Suppressor macrophage treated with lipopolysaccharide for 4 hours (primary cell): ENCODE measurements around the gene SEZ6L.

Experiments
- DNase-seq: peaks from one replicate; pipeline ENCODE4 v3.0.0-alpha.2; 2020

Gene SEZ6L

DNA sequence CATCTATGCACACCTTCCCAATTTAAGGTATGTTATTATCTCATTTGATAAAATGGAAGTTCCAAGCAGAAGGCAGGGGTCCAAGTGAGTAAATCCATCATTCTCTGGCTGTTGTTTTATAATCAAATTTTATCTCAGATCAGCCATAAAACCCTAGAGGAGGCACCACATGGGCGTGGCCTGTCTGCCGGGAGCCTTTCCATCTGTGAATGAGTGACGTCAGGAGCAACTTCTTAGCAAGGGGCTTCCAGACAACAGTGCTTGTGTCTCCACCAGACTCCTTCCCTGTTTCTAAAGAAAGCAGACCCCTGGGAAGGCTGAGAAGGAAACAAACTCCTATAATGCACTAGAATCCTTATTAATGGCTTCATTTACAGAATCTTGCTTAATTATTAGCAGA is 13.5 kb downstream of the SEZ6L start:
- no peak for DNase-seq

DNA sequence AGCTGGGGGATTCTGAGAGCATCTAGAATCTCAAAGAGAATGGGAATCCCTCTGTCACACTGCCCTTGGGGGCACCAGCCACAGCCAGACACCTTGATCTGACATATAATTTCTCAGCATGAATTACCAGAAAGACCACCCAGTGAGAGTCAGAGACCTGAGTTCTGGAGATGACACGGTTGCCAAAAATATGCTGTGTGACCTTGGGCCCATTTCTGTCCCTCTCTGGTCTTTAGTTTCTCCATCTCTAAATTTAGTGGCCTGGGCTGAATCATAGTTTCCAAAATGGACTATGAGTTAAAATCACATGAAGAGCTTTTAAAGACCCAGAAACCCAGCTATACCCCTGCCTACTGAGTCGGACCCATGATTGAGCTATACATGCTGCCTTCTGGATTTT is 15.9 kb downstream of the SEZ6L start:
- no peak for DNase-seq

DNA sequence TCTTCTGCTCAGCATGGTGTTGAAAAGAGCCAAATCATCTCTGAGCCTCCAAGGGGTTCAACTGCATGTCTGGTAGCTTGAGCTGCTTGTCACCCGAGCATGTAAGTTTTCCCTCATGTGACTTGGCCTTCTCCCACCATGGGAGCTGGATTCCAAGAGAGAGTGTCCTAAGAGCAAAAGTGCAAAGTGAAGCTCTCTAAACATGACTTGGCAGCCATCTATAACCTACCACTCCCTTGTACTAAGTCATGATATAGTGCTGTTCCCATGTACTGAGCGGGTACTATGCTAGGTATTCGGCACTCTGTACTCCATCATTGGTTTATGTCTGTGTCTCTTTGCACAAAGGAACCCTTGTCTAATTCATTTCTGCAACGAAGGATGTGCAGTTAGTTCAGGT is 19.1 kb downstream of the SEZ6L start:
- no peak for DNase-seq

DNA sequence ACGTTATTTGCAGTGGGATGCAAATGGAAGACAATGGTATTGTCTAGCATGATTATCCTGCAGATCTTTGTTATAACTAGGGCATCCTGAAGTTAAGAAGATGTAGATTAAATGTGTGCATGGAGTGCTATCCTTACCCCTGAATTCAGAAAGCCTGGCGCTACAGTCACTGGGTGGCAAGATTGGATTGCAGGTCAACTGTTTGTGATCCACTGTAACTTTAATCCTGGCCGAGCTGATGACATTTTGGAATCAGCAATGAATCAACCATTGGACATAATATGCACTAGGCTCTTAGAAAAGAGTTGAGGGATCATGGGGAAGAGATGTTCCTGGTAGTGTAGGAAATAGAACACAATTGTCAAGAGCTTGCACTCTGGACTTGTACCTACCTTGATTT is 25.1 kb downstream of the SEZ6L start:
- DNase-seq: no peak

DNA sequence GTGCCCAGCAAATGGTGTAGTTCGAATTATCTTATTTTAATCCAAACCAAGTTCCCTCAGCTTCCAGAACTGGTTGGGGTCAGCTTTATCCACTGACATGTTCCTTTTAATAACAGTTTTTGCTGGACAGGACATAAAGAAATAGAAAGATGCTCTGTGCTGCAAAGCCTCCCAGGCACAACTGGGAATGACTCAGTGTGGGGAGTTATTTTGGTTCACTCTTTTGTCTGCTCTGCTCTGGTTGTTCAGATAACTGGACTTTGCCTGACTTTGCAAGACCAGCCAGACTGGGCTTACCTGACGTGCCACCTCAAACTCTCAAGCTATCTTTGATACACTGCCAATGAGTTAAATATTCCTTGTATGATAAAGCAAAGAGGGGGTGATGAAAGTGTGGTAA is 25.6 kb downstream of the SEZ6L start:
- no peak for DNase-seq

DNA sequence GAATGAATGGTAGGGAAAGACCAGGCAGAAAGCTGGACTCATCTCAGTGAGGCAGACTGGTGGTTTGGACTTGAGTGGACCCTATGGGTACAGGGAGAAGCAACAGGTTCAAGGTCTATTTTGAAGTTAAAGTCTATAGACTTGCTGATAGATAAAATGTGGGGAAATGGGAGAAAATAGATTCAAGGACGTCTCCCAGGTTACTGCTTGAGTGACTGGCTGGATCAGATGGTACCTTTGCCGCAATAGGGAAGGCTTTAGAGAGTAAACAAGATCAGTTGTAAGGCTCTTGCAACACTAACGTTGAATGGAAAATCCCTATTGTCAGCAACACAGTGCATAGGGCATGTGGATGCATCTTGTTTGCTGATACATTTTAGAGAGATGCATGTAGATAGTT is 27.4 kb downstream of the SEZ6L start:
- DNase-seq: no peak

DNA sequence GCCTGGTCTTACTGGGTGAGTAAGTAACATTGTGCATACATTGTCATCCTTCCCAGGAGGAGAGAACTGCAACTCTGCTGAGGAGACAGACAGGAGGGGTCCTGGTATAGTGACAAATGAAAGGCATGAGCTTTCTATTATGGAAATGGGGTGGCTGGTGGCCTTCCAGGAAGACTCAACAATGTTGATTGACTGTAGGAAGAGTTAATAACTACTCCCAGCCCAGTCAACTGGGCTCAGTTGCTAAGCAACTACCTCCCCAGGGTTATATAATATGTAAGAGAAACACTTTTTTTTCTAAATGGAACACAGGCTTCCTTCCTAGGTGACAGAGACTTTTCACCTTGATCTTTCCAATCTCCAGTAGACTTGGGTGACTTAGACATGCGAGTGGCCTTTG is 28.2 kb downstream of the SEZ6L start:
- no peak for DNase-seq

DNA sequence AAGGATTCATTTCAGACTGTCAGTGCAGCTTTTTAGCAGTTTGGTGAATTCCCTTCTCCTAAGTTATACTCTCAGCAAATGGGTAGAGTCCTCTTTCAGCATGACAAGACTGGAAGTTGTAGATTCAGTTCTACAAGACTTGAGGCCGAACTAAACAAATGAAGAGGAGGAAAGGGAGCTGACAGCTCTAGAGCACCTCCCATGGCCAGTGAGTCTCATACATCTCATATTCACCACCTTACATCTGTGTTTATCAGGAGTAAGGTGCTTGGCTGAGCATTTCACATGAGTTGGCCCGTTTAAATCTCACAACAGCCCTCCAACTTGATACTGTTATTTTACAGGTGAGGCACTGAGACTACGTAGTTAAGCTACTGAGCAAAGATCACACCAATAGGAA is 30.4 kb downstream of the SEZ6L start:
- DNase-seq: no peak

DNA sequence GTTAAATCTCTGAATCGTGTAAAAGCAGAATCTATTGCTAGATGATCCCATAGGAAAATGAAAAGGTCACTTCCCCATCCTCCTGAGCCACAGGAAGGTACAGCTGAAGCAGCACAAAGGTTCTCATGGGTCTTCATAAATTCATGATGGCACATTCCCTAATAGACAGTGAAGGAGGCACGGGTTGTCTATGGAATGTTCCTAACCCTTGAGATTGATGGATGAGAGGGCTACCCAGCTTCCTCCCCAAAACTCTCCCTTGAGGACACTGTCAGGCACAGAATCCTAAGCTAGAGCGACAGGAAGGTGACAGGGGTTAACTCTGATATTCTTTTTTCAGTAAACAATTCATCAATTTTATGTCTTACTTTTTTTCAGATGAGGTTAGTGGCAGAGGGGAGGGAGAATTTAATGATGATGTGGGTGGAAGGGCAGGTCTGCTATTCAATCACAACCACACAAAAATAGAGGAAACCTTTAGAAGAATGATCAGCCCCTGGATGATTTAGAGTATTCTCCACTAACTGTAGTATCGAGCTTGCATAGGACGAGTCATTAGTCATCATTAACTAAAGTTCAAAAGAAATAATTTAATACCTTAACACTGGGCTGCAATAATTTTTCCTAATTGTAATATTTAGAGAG is 33.1 kb downstream of the SEZ6L start:
- DNase-seq: no peak

DNA sequence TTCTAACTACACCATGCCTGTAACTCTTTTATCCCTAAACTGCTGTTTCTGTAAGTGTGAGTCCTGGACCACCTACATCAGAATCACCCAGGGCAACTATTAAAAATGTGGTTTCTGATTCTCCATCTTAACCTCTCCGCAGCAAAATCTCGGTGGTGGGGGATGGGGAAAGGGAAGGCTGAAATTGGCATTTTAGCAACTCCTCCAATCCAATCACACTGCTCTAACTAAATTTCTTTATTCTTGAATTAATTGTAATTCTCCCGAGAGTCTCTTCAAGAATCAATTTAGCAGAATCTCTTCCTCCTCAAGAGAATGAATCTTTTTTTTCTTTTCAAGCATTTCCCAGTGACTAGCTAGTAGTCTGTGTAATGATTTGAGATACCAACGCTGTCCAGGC is 36.2 kb downstream of the SEZ6L start:
- no peak for DNase-seq

DNA sequence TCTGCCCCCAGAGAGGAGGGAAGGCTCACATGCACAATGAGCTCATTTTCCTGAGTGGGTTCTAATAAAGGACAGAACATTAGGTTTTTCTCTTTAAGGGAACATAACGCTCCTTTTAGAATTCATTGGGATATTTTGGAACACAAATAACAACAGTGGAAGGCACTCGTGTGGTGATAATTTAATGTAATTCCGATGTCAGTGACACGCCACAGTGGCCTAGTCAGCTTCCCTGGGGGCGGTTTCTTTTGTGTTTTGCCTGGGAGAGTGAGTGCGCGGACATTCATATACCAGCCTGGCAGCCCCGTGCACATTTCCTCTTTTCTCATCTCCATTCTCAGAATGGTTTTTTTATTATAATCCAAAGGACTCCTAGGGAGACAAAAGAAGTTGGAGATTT is 41.1 kb downstream of the SEZ6L start:
- no peak for DNase-seq

DNA sequence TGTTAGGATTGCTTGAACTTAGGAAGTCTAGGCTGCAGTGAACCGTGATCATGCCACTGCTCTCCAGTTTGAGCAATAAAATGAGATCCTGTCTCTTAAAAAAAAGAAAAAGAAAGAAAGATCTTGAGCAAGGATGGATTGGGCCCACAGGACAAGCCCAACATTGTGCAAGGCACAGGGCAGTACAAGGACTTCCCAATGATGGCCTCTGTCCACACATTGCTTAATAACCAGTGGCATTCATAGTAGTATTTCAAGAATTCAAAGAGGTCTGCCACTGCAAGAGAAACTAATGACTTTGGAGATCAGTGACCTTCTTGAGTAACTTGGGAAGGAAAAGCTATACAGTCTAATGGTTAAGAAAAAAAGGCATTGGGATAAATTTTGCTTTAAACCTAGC is 44.6 kb downstream of the SEZ6L start:
- peak; percentile 3 for DNase-seq

DNA sequence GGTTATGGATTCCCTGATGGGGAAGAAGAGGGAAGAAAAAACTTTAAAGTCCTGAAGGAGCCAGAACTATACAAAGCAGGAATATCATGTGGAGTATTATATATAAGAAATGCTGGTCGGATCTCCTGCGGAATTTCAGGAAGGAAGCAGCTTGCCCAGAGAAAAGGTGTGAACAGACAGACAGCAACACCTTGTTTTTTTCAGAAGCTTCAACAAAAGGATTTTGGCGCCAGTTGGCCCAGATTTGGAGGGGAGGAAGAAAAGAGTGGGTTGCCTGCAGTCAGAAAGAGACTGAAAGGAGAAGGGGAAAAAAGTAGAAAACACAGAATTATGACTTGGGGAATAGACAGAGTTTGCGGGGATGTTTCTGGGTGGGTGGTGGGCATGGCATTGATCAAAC is 45.2 kb downstream of the SEZ6L start:
- DNase-seq: no peak

DNA sequence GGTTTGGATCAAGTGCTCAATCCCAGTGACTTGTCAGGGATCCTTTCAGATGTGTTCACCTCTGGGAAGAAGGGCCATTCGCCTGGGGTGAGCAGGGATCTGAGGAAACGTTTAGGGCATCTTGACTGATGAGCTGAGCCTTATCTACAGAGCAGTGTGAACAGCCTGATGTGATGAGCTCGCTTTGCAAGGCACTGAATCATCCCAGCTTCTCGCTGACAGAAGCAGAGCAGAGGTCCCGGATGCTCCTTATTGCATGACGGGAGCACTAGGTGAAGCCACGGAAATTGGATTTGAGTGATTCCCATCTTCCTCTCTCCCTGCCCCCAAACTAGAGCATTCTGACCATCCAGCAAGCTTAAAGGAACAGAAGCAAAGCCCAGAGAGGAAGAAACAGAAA is 46.5 kb downstream of the SEZ6L start:
- no peak for DNase-seq

DNA sequence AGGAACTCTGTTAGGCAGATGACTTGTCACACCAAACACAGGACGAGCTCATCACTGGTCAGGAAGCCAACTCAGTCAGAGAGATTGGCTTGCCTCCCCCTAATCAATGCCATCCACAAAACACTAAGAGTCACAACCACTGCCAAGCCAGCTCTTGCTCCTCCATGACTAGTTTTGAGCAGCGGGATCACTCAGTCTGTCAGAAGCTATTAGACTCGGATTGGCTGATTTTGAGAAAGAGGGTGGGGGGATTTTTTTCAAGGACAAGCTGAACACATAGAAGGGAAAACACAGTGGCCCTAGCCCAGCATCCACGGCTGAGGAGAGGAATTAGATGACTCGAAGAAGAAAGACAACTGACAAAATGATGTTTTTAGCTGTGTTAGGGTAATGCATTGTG is 55.9 kb downstream of the SEZ6L start:
- no peak for DNase-seq

DNA sequence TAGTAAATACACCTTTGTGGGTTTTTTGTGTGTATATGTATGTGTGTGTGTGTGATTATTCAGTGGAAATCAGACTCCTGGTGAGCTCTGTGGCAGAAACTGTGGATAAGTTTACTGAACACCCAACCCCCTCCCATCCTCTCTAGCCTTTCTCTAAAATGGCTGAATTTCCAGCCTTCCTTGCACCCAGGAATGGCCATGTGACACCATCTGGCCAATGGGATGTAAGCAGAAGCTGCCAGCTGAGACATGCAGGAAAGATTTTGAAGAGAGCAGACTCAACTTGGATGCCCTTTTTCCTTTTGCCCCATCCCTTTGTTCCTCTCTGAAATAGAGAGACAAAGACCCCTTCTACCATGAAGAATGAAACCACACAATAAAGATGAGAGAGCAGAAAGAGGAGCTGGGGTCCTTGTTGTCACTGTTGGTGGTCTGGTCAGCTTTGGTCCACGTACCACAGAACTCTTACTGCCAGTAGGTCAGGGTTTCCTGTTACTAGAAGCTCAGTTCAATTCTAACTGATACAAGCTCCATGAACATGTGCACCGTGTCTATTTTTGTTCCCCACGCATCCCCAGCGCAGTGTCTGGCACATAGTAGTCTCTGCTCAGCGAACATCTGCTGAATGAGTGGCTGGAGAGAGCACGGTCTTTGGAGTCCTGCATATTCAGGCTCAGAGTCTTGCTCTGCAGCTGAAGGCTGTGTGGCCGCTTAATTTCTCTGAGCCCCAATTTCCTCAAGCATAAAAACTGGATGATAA is 57.5 kb downstream of the SEZ6L start:
- no peak for DNase-seq

DNA sequence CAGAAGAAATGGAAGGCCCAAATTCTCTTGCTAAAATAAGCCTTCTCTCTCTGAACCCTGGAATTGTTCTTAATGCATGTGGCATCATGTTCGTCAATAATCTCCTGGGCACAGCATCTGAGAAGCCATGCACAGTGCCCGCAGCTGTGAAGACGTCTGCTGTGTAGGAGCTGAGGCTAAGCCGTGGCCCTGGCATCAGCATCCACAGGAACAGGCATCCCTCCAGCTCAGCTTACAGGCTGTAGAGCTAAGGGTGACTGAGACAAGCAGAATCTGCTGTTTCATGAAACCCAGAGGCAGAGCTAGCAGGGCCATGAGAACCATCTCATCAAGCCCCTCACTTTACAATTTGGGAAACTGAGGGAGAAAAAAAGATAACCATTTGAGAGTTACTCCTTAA is 60.6 kb downstream of the SEZ6L start:
- DNase-seq: no peak

DNA sequence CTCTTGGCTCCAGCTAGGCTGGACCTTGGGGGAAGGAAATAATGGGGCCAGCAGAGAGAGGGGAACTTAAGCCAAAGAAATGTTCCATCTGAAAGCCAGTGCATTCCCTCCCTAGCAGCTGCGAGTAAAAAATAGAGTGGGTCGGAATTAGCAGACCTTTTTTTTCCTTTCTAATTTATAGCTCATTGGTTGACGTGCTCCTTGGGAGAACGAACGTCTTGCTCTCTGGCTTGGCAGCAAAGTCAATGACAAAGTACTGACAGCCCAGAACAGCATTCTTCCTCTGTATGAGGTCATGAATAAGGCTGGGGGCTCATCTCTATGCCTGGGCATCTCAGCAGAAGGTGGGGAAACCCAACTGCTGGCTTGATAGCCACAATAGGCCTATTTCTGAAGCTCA is 65.0 kb downstream of the SEZ6L start:
- DNase-seq: no peak

DNA sequence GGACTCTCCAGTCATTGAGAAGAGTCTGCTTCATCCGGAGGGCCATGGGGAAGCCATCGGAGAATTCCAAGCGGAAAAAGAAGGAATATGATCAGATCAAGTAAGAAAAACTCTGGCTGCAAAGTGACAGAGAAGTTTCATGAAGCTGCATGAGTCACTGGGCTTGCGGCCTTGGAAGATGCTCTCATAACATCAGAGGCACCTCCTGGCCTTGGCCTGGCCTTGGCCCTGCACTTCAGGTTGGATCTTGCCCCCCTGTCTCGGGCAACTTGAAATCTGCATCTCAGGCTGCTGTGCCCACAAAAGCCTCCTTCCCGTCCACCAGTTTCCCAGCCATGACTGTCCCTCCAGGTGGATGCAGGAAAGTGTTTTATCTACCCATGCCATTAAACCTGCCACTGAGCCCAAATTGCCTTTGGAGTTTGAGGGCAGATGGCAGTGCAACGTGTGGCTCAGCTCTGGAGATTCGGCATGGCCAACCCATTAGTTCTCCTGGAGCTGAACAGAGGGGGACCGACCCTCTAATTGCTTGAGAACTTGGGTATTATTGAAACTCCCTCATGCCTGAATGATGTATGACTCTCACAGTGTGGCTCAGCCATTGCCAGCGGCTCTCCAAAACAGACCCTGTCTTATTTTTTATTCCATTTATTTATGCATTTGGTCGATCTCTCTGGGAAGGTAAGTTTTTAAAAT is 66.7 kb downstream of the SEZ6L start:
- no peak for DNase-seq

DNA sequence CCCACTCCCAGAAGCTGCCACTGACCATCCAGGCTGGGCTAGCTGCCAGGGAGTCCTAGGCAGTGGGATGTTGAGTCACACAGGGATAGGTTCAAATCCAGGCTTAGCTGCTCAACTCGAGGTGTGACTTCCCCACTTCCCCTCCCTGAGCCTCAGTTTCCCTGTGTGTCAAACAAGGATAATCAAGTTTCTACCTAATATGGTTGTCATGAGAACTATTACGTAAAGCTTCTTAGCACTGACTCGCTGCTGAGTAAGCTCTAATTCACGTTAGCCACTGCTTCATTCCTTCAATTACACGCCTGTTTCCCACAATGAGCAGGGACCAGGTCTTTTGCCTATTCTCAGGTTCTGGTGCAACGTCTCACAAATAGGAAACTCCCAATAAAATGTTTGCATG is 67.7 kb downstream of the SEZ6L start:
- no peak for DNase-seq

DNA sequence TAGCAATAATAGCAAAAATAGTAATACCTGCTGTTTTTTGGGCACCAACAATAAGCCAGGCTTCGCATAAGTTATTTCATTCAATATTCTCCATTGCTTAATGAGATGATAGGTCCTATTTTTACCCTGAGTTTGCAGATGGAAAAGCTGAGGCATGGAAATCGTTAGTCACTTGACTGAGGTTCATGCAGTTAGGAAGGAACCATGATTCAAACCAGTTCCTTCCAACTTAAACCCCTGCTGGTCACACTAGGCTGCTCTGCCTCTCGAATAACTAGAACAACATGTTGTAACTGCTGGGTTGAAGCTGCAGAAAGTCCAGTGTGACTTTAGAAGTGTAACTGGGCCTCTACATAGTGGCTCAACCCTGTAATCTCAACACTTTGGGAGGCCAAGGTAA is 69.3 kb downstream of the SEZ6L start:
- no peak for DNase-seq

DNA sequence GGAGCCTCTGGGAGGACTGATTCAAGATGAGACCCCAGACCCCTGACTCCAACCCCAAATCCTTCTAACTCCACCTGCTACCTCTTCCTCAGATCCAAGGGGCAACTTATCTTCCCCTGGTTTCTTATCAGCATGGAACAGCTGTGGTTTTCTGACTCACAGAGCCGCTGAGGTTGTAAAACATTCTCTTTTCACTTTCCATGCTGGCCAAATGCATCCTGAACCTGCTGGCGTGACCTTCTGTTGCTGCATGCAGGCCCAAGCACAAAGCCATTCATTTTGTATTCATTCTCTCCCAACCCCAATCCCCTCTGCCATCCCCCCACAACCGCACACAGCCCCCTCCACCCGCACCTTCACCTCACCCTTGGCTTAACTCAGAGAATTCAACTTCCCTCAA is 70.3 kb downstream of the SEZ6L start:
- DNase-seq: no peak

DNA sequence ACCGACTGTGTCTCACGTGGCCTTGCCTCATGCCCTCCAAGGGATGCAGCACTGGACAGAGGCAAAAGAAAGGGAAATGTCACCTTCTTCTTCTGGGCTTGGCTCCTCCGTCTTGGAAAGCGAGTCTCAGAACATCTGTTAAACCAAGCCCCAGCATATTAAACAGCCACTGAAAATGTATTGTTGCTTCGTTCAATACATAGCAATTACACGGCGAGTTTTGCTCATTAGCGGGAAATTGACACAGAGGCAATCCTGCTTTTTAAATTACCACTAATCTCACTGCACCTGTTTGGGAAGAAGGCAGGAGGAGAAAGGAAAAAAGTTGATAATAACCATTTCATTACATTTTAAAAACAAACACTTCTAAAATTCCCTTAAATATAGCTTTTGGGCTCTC is 72.1 kb downstream of the SEZ6L start:
- no peak for DNase-seq

DNA sequence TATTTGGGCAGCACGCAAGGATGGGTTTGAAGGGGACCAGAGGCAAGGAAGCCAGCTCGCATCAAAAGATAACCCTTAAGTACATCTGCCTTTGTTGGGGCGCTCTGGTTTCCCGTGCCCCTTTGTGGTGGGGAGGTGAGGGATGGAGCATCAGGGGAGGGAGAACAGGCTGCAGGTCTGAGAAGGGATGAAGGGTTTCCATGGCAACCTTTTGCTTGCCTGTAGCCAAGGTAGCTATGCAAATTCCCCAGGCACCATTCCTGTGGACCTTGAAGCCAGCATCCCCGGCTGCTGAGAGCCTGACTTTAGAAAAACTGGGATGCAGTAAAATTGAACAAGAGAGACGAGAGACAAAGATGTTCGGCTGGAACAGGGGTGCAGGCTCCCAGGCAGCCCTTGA is 75.7 kb downstream of the SEZ6L start:
- no peak for DNase-seq

DNA sequence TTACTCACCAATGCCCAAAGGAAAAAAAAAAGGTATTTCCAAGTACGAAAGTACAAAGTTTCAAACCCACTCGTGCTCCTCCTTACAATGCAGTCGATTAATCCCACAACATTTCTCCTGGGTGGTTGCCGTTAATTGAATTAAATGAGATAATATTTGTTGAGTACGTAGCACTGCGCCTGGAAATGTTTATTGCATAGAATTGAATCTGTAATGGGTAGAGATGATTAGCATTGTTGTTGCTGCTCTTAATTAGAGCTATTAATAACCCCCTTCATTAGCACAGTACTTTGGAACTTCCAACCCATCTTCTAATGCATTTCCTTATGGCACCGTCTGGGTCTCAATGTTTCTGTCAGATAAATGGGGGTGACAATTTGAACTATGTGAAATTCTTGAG is 77.3 kb downstream of the SEZ6L start:
- DNase-seq: no peak
